ENCODE data around the gene BNIPL. TPM values are rescaled to one million over a fixed set of nuclear protein-coding genes. Genes with fewer than 3 reads are reported as not detected.

BNIPL gene
- total RNA-seq, 2 experiments from 2014 or later, result 0.30 to 0.42 TPM

DNA sequence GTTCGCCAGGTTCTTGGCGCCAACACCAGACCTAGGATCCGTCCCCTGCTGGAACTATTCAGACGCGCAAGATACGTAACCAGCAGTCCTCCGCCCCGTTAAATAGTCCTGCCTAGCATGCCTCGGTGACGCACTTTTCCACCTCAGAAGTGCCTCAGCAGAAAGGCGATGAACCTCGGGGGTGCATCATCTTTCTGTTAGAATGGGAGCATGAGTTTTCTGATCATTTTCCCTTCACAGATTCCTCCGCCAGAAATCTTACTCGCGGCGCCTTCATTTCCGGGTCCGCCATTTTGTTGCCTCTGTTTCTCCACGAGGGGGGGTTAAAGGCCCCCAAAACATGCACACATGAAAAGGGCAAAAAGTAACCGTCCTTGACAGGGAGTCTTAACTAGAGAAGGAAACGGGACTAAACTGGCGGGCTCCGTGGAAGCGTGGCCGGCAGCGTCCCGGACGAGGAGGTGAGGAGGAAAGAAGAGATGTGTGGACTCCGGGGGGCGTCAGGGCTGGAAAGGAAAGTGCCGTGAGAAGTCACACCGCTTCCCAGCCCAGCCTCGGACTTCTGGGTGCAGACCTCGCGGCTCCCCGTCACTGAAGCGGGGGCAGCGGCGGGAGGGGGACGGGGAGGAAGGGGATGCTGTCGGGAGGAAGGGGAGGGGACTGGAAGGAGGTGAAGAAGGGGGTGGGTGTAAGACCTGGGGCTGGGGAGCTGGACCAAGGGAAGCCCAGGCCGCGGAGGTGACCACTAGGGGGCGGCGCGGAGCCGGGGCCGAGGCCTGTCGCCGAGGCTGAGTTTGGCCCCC is 34.3 kb downstream of the BNIPL start, which contains the start of gene GABPB2:
Gene GABPB2, plus strand, starts transcription at position 288 of the 803 bp plus-strand sequence. CDS start 17,429 bp downstream, outside the sequence.
- TF ChIP-seq, protein P1, sequence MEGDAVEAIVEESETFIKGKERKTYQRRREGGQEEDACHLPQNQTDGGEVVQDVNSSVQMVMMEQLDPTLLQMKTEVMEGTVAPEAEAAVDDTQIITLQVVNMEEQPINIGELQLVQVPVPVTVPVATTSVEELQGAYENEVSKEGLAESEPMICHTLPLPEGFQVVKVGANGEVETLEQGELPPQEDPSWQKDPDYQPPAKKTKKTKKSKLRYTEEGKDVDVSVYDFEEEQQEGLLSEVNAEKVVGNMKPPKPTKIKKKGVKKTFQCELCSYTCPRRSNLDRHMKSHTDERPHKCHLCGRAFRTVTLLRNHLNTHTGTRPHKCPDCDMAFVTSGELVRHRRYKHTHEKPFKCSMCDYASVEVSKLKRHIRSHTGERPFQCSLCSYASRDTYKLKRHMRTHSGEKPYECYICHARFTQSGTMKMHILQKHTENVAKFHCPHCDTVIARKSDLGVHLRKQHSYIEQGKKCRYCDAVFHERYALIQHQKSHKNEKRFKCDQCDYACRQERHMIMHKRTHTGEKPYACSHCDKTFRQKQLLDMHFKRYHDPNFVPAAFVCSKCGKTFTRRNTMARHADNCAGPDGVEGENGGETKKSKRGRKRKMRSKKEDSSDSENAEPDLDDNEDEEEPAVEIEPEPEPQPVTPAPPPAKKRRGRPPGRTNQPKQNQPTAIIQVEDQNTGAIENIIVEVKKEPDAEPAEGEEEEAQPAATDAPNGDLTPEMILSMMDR (IDR thresholded peaks at IDR 0.05), result peak; percentile 93
- H3K4me3 Mint-ChIP-seq, result peak within 1 kb of the TSS; percentile 99
- ChIA-PET POLR2A (interaction anchor here (0.6 to 3.4 kb wide), 11 partner anchors 12 to 86 kb away, joined by 3 to 78 read pairs (median 6); partner anchors contain the start of genes C1orf56, CDC42SE1, MINDY1 and MLLT11), CTCF (interaction anchor here (0.5 to 4.2 kb wide), 19 partner anchors 8 to 182 kb away, joined by 3 to 60 read pairs (median 4); partner anchors contain the start of genes C1orf56, CDC42SE1, MINDY1 and MLLT11)
- H3K4me1 Mint-ChIP-seq (ENCODE audit: low read depth), result peaks cover 27% of the 10 kb centered on the region
- ATAC-seq (ENCODE audit: poor library complexity) (peak; percentile 80), DNase-seq (peak; percentile 77 to 95 (median 82))
- peak within 1 kb of the TSS; percentile 94 to 98 for H3K27ac ChIP-seq (ENCODE audit: low read depth in 1 of 2, low read length in 2 of 2)
- peak within 1 kb of the TSS; percentile 87 for H3K4me3 ChIP-seq (ENCODE audit: low read length)
- no peaks in the 10 kb centered on the region for H3K9me3 Mint-ChIP-seq
- H3K27me3 Mint-ChIP-seq, result no peaks in the 10 kb centered on the region
- peak within 1 kb of the TSS; percentile 98 for H3K27ac Mint-ChIP-seq
- H3K36me3 ChIP-seq (ENCODE audit: insufficient read depth, low read length), result peaks cover 11% of the 10 kb centered on the region
- no peaks in the 10 kb centered on the region for H3K27me3 ChIP-seq (ENCODE audit: control insufficient read depth in 1 of 2, insufficient read depth in 2 of 2, low read length in 2 of 2)
- H3K36me3 Mint-ChIP-seq (ENCODE audit: low read depth), result peaks cover 26% of the 10 kb centered on the region
- H3K4me1 ChIP-seq (ENCODE audit: insufficient read depth, low read length), result peaks cover 31% of the 10 kb centered on the region
- H3K9me3 ChIP-seq (ENCODE audit: control insufficient read depth in 1 of 2, insufficient read depth in 1 of 2, low read length in 2 of 2), result no peaks in the 10 kb centered on the region
- intact Hi-C loops (cut with DNase I, micrococcal nuclease), result loop anchor here (1.0 to 10.0 kb wide), 5 partner anchors 11 to 387 kb away; partner anchors contain the start of genes CDC42SE1 (in 2 of the 2), POGZ (in 1 of the 2) and RFX5 (in 1 of the 2)

GRCh38 chr1:151072224-151072623 is 35.8 kb downstream of the BNIPL start:
- ATAC-seq (ENCODE audit: poor library complexity) (no peak), DNase-seq (no peak)
- H3K4me3 Mint-ChIP-seq, result peak overlapping the region; percentile 99
- H3K27me3 Mint-ChIP-seq, result no peaks in the 10 kb centered on the region
- peaks cover 11% of the 10 kb centered on the region for H3K36me3 ChIP-seq (ENCODE audit: insufficient read depth, low read length)
- peaks cover 30% of the 10 kb centered on the region for H3K36me3 Mint-ChIP-seq (ENCODE audit: low read depth)
- H3K9me3 Mint-ChIP-seq, result no peaks in the 10 kb centered on the region
- TF ChIP-seq, protein P1 (IDR thresholded peaks at IDR 0.05), result no peak
- H3K4me3 ChIP-seq (ENCODE audit: low read length), result no peak overlapping the region
- H3K9me3 ChIP-seq (ENCODE audit: control insufficient read depth in 1 of 2, insufficient read depth in 1 of 2, low read length in 2 of 2), result no peaks in the 10 kb centered on the region
- POLR2A ChIA-PET, result interaction anchor here (1.2 to 3.4 kb wide), 3 partner anchors 14 to 48 kb away, joined by 4 to 78 read pairs (median 6); partner anchors contain the start of genes CDC42SE1 and MLLT11
- H3K4me1 Mint-ChIP-seq (ENCODE audit: low read depth), result peaks cover 30% of the 10 kb centered on the region
- peak overlapping the region; percentile 98 for H3K27ac Mint-ChIP-seq
- H3K27me3 ChIP-seq (ENCODE audit: control insufficient read depth in 1 of 2, insufficient read depth in 2 of 2, low read length in 2 of 2), result no peaks in the 10 kb centered on the region
- H3K4me1 ChIP-seq (ENCODE audit: insufficient read depth, low read length), result peaks cover 31% of the 10 kb centered on the region
- intact Hi-C loops (cut with DNase I, micrococcal nuclease), result loop anchor here in 1 of 2 experiments (5.0 to 10.0 kb wide), 2 partner anchors 273 to 385 kb away; partner anchors contain the start of genes POGZ and RFX5
- CTCF ChIA-PET, result interaction anchor here (0.8 to 4.2 kb wide), 7 partner anchors 9 to 181 kb away, joined by 3 to 45 read pairs (median 7); partner anchors contain the start of genes CDC42SE1, MLLT11 and TNFAIP8L2
- H3K27ac ChIP-seq (ENCODE audit: low read depth in 1 of 2, low read length in 2 of 2), result no peak overlapping the region

DNA sequence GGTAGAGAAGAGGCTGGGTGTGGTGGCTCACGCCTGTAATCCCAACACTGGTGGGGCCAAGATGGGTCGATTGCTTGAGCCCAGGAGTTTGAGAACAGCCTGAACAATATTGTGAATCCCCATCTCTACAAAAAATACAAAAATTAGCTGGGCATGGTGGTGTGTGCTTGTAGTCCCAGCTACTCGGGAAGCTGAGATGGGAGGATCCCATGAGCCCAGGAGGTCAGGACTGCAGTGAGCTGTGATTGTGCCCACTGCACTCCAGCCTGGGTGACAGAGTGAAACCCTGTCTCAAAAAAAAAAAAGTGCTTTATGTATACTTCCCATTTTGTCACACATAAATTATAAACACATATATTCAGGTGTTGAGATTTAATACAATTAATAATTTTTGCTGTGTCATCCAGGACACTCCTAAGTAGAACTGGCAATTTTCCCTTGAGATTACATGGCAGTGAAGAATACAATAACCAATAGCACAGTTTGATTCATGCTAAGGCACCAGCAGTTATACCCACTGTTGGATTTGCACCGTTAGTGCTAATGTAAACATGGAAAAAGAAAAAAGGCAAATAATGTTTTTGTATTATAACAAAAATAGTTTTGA is 49.7 kb downstream of the BNIPL start:
- H3K4me3 ChIP-seq (ENCODE audit: low read length), result no peak overlapping the region
- CTCF ChIA-PET, result interaction anchor here (1.9 kb wide), 1 partner anchor 61 kb away, joined by 6 read pairs; no protein-coding TSS in a partner anchor
- H3K27me3 ChIP-seq (ENCODE audit: control insufficient read depth in 1 of 2, insufficient read depth in 2 of 2, low read length in 2 of 2), result no peaks in the 10 kb centered on the region
- H3K4me1 Mint-ChIP-seq (ENCODE audit: low read depth), result no peaks in the 10 kb centered on the region
- H3K4me1 ChIP-seq (ENCODE audit: insufficient read depth, low read length), result no peaks in the 10 kb centered on the region
- no peak for ATAC-seq (ENCODE audit: poor library complexity)
- H3K36me3 Mint-ChIP-seq (ENCODE audit: low read depth), result peaks cover 15% of the 10 kb centered on the region
- no peaks in the 10 kb centered on the region for H3K9me3 Mint-ChIP-seq
- H3K27ac ChIP-seq (ENCODE audit: low read depth in 1 of 2, low read length in 2 of 2), result no peak overlapping the region
- H3K36me3 ChIP-seq (ENCODE audit: insufficient read depth, low read length), result no peaks in the 10 kb centered on the region
- H3K27ac Mint-ChIP-seq, result no peak overlapping the region
- POLR2A ChIA-PET, result interaction anchor here (0.9 kb wide), 1 partner anchor 14 kb away, joined by 4 read pairs; no protein-coding TSS in a partner anchor
- H3K4me3 Mint-ChIP-seq, result no peak overlapping the region
- H3K27me3 Mint-ChIP-seq, result no peaks in the 10 kb centered on the region
- intact Hi-C loops (cut with DNase I, micrococcal nuclease), result no loop called here
- no peak for DNase-seq
- TF ChIP-seq, protein P1 (IDR thresholded peaks at IDR 0.05), result no peak
- H3K9me3 ChIP-seq (ENCODE audit: control insufficient read depth in 1 of 2, insufficient read depth in 1 of 2, low read length in 2 of 2), result no peaks in the 10 kb centered on the region

All from CD4-positive, alpha-beta T cell (primary cell).